Neural progenitor cell (in vitro differentiated cells): ENCODE data around the gene DUT. TPM values are rescaled to one million over a fixed set of nuclear protein-coding genes. Genes with fewer than 3 reads are reported as not detected.

Experiments
- DNase-seq: peaks from one replicate; pipeline ENCODE4 v3.0.0-alpha.2; 2016; ENCODE audit warnings: low spot score
- H2AFZ ChIP-seq: fragments of 200-600 bp; sonication (generic); replicated peaks from 2 replicates; pipeline ENCODE4 v1.6.1; 2016; ENCODE audit warnings: antibody characterized with exemption
- H3F3A ChIP-seq: fragments of 200-600 bp; sonication (generic); 2 replicates; pipeline ENCODE4 v1.6.1; 2016; ENCODE audit warnings: antibody characterized with exemption, low read depth
- H3K27ac ChIP-seq: fragments of 200-600 bp; sonication (generic); 2 replicates; pipeline ENCODE4 v1.5.1; 2016; ENCODE audit warnings: mild to moderate bottlenecking
- H3K27me3 ChIP-seq: fragments of 200-600 bp; sonication (generic); 2 replicates; pipeline ENCODE4 v1.6.1; 2016; ENCODE audit warnings: mild to moderate bottlenecking, moderate library complexity
- H3K36me3 ChIP-seq: fragments of 200-600 bp; sonication (generic); 2 replicates; pipeline ENCODE4 v1.5.1; 2016
- H3K4me1 ChIP-seq: fragments of 200-600 bp; sonication (generic); 2 replicates; pipeline ENCODE4 v1.6.1; 2016; ENCODE audit warnings: mixed run types
- H3K4me2 ChIP-seq: fragments of 200-600 bp; sonication (generic); 2 replicates; pipeline ENCODE4 v1.6.1; 2016
- H3K4me3 ChIP-seq: fragments of 200-600 bp; sonication (generic); 2 replicates; pipeline ENCODE4 v1.5.1; 2016
- H3K79me2 ChIP-seq: fragments of 200-600 bp; sonication (generic); 2 replicates; pipeline ENCODE4 v1.6.1; 2016; ENCODE audit warnings: low read depth
- H3K9ac ChIP-seq: fragments of 200-600 bp; sonication (generic); 2 replicates; pipeline ENCODE4 v1.6.1; 2016
- H3K9me3 ChIP-seq: fragments of 200-600 bp; sonication (generic); 2 replicates; pipeline ENCODE4 v1.5.1; 2016; ENCODE audit warnings: low read depth
- H4K20me1 ChIP-seq: fragments of 200-600 bp; sonication (generic); 2 replicates; pipeline ENCODE4 v1.6.1; 2016; ENCODE audit warnings: low read depth
- H3K27ac Mint-ChIP-seq: 3 replicates; pipeline ENCODE4 v1.8.0; 2021; ENCODE audit warnings: mixed read lengths
- H3K27me3 Mint-ChIP-seq: 2 replicates; pipeline ENCODE4 v1.8.0; 2022; ENCODE audit warnings: low read depth, mild to moderate bottlenecking, inconsistent platforms, moderate library complexity, mixed read lengths; ENCODE audit not compliant: insufficient read depth
- H3K36me3 Mint-ChIP-seq: 3 replicates; pipeline ENCODE4 v1.8.0; 2021; ENCODE audit warnings: mixed read lengths
- H3K4me1 Mint-ChIP-seq: 3 replicates; pipeline ENCODE4 v1.8.0; 2021; ENCODE audit warnings: mixed read lengths
- H3K4me3 Mint-ChIP-seq: 3 replicates; pipeline ENCODE4 v1.8.0; 2021; ENCODE audit warnings: mild to moderate bottlenecking, moderate library complexity, mixed read lengths
- H3K9me3 Mint-ChIP-seq: 3 replicates; pipeline ENCODE4 v1.8.0; 2020; ENCODE audit warnings: mixed read lengths
- EZH2 ChIP-seq: fragments of 200-600 bp; sonication (generic); IDR thresholded peaks from 2 replicates; pipeline ENCODE4 v1.6.1; 2017; ENCODE audit warnings: antibody characterized with exemption, mild to moderate bottlenecking, moderate library complexity
- EZH2phosphoT487 ChIP-seq: fragments of 200-600 bp; sonication (generic); IDR thresholded peaks from 2 replicates; pipeline ENCODE4 v1.6.1; 2017; ENCODE audit warnings: antibody characterized with exemption
- total RNA-seq: library from RNA; depleted of rRNA; stranded (reverse); fragments of >200 nt; gene quantifications from 2 replicates; pipeline ENCODE4 v1.2.3, GENCODE V29; 2015; ENCODE audit warnings: low replicate concordance
- TF ChIP-seq, protein P1 (sequence below): fragments of 200-600 bp; sonication (generic); IDR thresholded peaks from 2 replicates; pipeline ENCODE4 v1.5.1; 2017; ENCODE audit warnings: antibody characterized with exemption, mild to moderate bottlenecking

Gene DUT
- total RNA-seq, 1 donor from 2014 or later = 51.6 TPM

DNA sequence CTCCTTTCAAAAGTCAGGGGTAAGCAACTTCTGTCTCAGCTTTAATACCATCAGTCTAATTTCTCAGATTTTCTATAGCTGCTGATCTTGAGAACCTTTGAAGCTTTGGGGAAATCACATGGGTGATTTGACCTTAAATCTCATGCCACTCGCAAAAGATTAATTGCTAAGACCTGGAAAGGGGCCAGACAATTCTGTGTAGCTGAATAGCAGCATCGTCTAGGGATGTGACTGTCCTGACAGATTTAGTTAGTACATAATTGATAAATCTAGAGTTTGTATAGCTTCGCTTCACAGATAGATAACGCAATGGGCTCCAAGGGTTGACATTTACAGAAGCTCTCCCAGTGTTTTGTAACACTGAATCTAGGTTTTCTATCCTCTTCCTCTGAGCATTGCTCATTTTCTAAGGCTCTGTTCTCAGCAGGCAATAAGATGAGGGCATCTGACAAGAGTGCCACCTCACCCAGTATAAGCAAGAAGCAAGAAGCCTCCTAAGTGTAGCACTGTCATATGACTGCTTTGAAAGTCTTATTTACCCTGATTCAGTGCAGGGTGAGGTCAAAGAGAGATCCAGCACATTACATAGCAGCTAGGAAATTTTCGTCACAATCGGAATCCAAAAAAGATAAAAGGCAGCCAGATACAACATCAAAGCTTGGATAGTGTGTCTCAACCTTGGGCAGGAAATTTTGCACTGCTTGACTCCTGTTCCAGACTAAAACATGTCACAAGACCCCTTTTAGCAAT, 47.7 kb upstream of the DUT start:
- Mint-ChIP-seq H3K9me3 (no peaks in the 10 kb centered on the region), H3K36me3 (no peaks in the 10 kb centered on the region), H3K4me3 (no peak overlapping the region), H3K4me1 (peaks cover 49% of the 10 kb centered on the region), H3K27ac (peak overlapping the region; percentile 27), H3K27me3 (no peaks in the 10 kb centered on the region)
- no peak overlapping the region for H3K9ac ChIP-seq
- no peak overlapping the region for H3K27ac ChIP-seq
- no peaks in the 10 kb centered on the region for H3K36me3 ChIP-seq
- no peaks in the 10 kb centered on the region for H3K79me2 ChIP-seq
- peaks cover 33% of the 10 kb centered on the region for H3K4me1 ChIP-seq
- H4K20me1 ChIP-seq = no peaks in the 10 kb centered on the region
- no peaks in the 10 kb centered on the region for H3K27me3 ChIP-seq
- no peak for DNase-seq
- H3K4me3 ChIP-seq = no peak overlapping the region
- peak overlapping the region; percentile 17 for H2AFZ ChIP-seq
- no peaks in the 10 kb centered on the region for H3K9me3 ChIP-seq
- H3K4me2 ChIP-seq = no peak overlapping the region
- no peak for TF ChIP-seq EZH2phosphoT487
- no peak for TF ChIP-seq EZH2
- TF ChIP-seq, protein P1, sequence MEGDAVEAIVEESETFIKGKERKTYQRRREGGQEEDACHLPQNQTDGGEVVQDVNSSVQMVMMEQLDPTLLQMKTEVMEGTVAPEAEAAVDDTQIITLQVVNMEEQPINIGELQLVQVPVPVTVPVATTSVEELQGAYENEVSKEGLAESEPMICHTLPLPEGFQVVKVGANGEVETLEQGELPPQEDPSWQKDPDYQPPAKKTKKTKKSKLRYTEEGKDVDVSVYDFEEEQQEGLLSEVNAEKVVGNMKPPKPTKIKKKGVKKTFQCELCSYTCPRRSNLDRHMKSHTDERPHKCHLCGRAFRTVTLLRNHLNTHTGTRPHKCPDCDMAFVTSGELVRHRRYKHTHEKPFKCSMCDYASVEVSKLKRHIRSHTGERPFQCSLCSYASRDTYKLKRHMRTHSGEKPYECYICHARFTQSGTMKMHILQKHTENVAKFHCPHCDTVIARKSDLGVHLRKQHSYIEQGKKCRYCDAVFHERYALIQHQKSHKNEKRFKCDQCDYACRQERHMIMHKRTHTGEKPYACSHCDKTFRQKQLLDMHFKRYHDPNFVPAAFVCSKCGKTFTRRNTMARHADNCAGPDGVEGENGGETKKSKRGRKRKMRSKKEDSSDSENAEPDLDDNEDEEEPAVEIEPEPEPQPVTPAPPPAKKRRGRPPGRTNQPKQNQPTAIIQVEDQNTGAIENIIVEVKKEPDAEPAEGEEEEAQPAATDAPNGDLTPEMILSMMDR = no peak
- H3F3A ChIP-seq = peaks cover 26% of the 10 kb centered on the region

DNA sequence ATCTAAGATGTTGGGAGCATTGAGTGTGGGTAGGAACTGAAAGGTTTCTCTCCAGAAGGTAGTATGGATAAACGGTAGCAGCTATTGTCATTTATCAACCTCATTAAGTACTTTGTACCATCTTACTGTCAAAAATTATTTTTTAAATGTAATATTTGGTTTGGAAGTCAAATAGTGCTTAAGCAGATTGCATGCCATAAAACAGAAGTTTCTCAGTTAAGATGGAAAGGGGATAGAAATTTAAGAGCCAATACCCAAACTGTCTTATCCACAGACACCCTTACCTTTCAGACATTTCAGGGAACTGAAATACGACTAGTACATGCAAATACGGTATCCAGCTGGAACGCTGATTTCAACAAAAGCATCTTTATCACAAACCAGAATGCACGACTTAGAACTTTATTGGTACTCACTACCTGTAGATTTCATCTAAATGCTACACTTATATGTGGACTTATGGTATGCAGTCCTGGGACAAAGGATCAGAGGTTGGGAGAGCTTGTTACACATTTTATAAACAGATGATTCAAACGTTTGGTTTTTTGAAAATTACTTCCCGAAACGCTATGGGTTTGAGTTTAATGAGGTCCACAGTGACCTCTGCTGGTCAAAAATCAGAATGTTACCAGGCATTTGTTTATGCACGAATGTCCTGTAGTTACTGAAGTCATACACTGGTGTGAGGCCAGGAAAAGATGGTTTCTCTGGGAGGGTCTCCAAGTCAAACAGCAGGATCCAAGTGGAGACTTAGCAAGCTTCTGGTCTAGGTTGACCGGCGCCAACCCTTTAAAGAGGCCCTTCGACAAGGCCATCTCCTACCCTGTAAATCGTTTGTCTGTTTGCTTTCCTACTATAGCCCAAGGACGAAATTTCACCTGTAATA, 45.7 kb upstream of the DUT start:
- Histone ChIP-seq H3K4me2 (peak overlapping the region; percentile 15), H3K27me3 (no peaks in the 10 kb centered on the region), H3K4me3 (no peak overlapping the region), H3F3A (peaks cover 26% of the 10 kb centered on the region), H3K79me2 (no peaks in the 10 kb centered on the region), H2AFZ (peak overlapping the region; percentile 1), H3K36me3 (no peaks in the 10 kb centered on the region), H3K9ac (no peak overlapping the region), H3K27ac (no peak overlapping the region), H3K4me1 (peaks cover 32% of the 10 kb centered on the region), H3K9me3 (no peaks in the 10 kb centered on the region), H4K20me1 (no peaks in the 10 kb centered on the region)
- TF ChIP-seq, protein P1 = peak; percentile 82
- no peak for TF ChIP-seq EZH2phosphoT487
- peak; percentile 79 for DNase-seq
- peak overlapping the region; percentile 28 for H3K4me3 Mint-ChIP-seq
- H3K36me3 Mint-ChIP-seq = no peaks in the 10 kb centered on the region
- peak overlapping the region; percentile 51 for H3K27ac Mint-ChIP-seq
- no peaks in the 10 kb centered on the region for H3K9me3 Mint-ChIP-seq
- peaks cover 47% of the 10 kb centered on the region for H3K4me1 Mint-ChIP-seq
- H3K27me3 Mint-ChIP-seq = no peaks in the 10 kb centered on the region

DNA sequence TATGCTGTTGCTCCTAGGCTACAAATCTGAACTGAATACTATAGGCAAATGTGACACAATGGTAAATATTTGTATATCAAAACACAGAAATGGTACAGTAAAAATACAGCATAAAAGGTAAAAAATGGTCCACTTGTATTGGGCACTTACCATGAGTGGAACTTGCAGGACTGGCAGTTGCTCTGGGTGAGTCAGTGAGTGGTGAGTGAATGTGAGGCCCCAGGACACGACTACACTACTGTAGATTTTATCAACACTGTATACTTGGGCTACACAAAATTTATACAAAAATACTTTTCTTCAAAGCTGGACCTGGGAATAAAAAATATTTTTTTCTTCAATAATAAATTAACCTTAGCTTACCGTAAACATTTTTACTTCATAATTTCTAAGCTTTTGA, 41.6 kb upstream of the DUT start:
- Histone ChIP-seq H2AFZ (no peak overlapping the region), H3K4me3 (no peak overlapping the region), H3K9me3 (no peaks in the 10 kb centered on the region), H3K27me3 (no peaks in the 10 kb centered on the region), H3K4me1 (peaks cover 3% of the 10 kb centered on the region), H3K36me3 (no peaks in the 10 kb centered on the region), H4K20me1 (no peaks in the 10 kb centered on the region), H3K79me2 (no peaks in the 10 kb centered on the region), H3K9ac (no peak overlapping the region), H3F3A (no peaks in the 10 kb centered on the region), H3K4me2 (no peak overlapping the region), H3K27ac (no peak overlapping the region)
- Mint-ChIP-seq H3K4me1 (peaks cover 16% of the 10 kb centered on the region), H3K9me3 (no peaks in the 10 kb centered on the region), H3K27me3 (no peaks in the 10 kb centered on the region), H3K36me3 (no peaks in the 10 kb centered on the region), H3K27ac (no peak overlapping the region), H3K4me3 (no peak overlapping the region)
- TF ChIP-seq, protein P1 = no peak
- TF ChIP-seq EZH2phosphoT487 (no peak), EZH2 (no peak)
- no peak for DNase-seq
